ENCODE measurements around the gene ALDH1A2.

ALDH1A2 gene

DNA sequence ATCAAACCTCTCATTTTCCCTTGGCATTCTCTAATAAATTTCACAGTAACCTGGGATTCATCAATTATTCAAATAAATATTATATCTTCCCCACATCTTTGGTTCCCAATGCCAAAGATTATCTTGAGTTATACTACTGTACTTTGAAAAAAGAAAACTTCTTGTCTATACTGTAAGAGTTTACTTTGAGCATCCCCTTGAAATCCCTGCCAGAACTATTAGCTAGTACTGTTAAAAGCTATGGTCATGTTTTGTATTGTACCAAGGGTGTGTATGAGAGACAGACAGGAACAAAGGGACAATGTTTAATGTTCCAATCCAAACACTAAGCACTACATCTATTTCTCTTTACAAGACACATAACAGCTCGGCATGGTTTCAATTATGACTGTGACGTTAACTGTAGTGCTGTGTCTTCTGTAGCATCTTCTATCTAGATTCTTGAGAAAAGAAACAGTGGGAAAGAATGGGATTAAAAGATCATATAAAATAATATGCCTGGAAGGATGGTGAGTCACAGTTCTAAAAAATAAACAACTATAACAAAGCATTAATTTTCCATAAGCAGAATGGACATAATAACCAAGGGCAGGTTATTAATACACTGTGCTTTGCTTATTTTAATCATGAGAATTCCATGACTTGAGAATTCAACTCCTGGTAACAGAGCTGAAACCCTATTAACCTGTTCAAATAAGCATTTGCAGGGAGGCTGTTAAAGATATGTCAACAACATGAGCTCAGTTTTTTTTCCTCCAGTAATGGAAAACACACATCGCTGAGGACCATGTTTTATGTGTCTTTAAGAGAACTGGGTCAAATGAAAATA, 71.1 kb downstream of the ALDH1A2 start:
- no peak for DNase-seq (ENCODE audit: low read depth)

DNA sequence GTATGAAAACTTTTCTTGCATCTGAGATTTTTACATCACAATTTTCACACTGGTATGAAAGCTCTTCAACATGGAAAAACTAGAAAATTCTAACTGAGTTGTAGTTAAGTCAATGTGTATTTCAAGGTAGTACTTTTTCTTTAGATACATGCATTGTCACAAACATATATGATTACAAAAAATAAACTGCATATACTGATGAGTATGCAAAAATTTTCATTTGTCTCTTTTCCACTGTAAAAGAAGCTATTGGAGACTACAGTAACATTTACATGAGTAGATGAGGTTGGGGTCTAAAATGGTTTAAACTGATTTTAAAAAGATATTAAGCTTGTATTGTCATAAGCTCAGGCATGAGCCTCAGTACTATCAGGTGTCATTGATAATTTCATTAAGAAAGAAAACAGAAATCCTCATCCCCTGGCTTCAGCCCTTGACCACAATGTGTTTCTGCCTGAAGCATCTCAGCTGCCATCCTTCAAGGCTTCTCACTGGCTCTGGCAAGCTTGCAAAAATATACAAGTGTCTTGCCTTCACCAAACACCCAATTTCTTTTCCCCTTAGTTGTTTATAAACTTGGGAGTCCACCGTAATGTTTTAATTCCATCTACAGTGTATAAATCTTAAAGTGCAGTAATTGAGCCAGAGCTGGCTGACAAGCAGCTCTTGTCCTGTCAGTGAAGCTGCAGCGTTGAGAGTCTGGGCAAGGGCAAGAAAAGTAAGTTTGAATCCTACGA, 71.9 kb downstream of the ALDH1A2 start:
- no peak for DNase-seq (ENCODE audit: low read depth)

- no peak for DNase-seq (ENCODE audit: low read depth)
Observed at GRCh38 chr15:57992761-57993355, 72.7 kb downstream of the ALDH1A2 start.

DNA sequence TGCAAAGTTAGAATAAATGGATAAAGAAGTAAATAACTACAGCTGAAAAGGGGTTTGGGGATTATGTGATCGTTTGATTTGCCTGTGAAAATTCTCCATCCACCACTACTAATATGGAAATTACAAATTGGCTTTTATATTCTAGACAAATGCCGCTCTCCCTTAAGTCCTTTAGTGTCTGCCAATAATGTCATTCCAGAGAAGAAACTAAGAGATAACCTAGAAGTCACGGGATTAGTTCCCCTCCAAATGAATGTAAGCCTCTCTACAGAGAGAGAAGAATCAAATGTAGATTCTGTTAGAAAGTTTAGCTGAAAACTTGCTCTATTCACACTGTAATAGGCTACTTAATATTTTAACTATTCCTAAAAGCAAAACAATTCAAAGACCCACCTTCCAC, 92.0 kb downstream of the ALDH1A2 start:
- no peak for DNase-seq (ENCODE audit: low read depth)

- DNase-seq (ENCODE audit: low read depth) = no peak
Observed at GRCh38 chr15:57972864-57973263, 92.6 kb downstream of the ALDH1A2 start.

- DNase-seq (ENCODE audit: low read depth) = no peak
Observed at GRCh38 chr15:57969996-57970395, 95.5 kb downstream of the ALDH1A2 start.

DNA sequence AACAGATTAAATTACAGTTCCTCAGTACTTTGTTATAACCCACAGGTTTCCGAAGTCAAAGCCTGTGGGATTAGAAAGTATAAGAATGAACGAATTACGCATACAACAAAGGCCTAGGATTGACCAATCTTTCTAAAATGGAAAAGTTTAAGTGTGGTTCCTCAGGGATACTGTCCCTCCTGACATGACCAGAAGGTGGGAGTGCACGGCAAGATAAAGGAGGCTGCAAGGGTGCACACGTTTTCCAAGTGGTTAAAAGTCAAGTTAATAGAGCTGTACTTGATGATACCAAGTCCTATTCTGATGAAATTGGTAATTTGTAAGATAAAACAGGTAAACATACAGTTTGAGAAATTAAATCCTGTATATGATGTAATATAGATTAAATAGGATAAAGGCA, 96.2 kb downstream of the ALDH1A2 start:
- no peak for DNase-seq (ENCODE audit: low read depth)

DNA sequence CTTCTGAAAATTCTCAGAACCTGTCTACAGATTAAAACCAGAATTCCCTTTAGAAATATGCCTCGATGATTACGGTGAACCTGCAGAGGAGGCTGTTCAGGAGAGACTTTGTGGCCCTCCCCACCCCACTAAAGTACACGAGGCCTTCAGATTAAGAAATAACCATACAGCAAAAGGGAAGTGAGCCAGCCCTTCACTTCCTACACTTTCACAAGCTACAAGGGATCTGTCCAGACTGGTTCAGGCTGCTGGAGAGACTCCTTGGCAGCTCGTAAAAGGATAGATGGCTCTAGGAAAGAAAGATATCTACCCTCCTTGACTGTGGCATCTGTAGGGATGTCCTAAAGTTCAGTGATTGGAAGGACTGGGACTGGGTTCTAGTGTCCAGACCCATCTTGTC, 102.6 kb downstream of the ALDH1A2 start:
- no peak for DNase-seq (ENCODE audit: low read depth)

GRCh38 chr15:57961919-57962318, 103.6 kb downstream of the ALDH1A2 start:
- no peak for DNase-seq (ENCODE audit: low read depth)

GRCh38 chr15:57957113-57957512, 108.4 kb downstream of the ALDH1A2 start:
- no peak for DNase-seq (ENCODE audit: low read depth)

DNA sequence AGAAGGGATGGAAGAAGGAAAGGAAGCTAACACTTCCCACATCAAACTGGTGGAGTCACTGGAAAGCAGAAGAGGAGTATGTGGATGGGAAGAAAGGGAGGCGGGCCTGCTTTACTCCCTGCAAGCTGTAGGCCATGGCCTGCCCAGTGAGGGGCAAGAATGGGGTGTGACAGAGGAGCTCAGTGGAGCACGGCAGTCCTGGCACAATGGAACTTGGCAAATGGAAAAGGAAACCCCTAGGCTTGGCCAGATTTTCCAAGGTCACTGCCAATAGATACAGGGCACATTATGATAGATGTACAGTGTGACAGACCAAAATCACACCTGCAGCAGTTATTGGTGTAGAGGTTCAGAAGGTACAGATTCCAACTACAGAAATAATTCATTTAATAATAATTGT, 111.6 kb downstream of the ALDH1A2 start:
- no peak for DNase-seq (ENCODE audit: low read depth)

DNA sequence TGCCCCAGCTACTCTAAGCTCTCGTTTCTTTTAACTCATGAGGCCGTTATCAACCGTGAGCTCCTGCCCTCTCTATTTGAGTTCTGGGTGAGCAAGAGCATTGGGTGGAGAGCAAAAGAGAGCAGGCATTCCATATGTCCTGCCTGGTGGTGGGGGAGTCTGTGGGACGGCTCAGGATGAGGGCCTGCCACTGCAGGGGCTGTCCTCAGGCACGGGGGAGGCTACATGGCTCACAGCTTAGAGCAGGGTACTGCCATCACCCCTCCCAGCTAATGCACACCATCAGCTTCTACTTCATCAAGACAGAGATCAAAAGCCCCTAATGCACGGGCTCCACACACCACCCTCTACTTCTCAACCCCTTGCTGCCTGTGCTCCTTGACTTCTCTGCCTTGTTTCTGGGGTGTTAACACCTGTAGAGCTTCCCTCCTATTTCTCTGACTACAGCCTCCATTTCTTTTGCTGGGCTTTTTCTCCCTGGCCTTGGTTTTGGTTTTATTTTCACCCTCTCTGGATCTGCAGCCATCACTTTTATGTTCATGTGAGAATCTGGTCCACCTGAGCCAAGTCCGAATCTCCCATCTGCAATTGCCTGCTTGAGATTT, 114.1 kb downstream of the ALDH1A2 start:
- DNase-seq (ENCODE audit: low read depth) = no peak

DNA sequence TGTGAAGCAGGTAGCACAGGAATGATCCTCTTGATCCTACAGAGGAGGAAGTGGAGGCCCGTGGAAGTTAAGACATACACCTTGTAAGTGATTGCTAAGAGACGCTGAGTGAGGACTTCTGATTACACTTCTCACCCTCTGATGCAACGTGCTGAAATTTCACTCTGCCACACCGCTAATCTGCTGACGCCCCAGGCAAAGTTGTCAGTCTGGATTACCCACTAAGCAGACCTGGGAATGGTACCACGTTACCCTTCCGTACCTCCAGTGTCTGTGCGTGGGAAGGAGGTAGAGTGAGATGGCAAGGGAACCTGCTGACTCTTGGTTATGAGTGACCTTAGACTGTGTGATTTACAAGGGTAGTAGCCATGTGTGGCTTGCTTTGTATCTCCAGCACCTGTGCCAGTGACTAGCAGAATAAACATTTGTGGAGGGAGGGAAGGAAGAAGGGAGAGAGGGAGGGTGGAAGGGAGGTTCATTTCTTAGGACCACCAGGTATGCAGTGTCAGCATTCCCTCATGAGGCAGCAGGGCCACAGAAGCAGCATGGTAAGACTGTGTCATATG, 115.0 kb downstream of the ALDH1A2 start:
- DNase-seq (ENCODE audit: low read depth) = no peak

DNA sequence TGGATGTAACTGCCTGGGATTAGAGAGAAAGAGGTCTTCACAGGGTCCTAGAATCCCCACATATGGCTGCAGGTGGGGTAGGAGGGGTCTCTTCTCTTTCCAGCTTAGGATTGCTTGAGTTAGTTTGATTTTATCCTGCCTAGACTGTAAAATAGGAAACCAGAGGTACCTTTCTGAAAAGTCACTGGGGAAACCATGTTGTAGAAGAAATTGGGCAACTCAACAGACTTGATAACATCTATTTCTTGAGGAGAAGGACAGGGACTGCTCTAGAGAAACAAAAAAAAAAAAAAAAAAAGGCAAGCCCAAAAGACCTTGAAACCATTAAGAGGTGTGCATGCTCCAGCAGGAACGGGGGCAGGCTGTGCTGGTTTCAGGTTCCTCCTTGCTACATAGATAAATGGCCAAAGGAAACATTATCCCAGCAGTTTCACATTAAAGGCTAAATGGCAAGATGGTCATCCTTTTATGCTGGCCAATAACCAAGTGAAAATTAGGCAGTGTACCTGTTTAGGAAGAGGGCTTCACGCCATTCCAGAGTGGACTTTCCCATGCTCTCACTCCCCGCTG, 116.1 kb downstream of the ALDH1A2 start:
- DNase-seq (ENCODE audit: low read depth) = no peak

- no peak for DNase-seq (ENCODE audit: low read depth)
Observed at GRCh38 chr15:57948351-57949289, 116.9 kb downstream of the ALDH1A2 start.

GRCh38 chr15:57947781-57948180, 117.7 kb downstream of the ALDH1A2 start:
- no peak for DNase-seq (ENCODE audit: low read depth)

GRCh38 chr15:57947282-57947681, 118.2 kb downstream of the ALDH1A2 start:
- DNase-seq (ENCODE audit: low read depth) = no peak

DNA sequence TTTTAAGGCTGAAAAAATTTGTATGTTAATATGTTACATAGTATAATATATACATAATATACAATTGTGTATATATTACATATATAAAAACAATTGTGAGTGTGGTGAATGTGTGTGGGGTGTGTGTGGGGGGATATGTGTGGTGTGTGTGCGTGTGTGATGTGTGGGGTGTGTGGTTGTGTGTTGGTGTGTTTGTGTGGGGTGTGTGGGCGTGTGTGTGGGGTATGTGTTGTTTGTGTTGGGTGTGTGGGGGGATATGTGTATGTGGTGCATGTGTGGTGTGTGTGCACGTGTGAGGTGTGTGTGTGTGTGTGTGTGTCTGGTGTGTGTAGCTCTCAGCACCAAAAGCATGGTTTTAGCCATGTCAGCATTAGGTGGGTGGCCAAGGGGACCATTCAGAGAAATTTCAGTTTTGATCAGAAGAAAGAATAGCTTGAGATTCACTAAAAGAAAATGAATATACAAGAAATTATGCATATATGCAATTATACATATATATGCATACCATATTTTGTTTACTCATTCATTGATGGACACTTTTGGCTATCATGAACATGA, 118.9 kb downstream of the ALDH1A2 start:
- DNase-seq (ENCODE audit: low read depth) = no peak

- DNase-seq (ENCODE audit: low read depth) = no peak
Observed at GRCh38 chr15:57945616-57946015, 119.9 kb downstream of the ALDH1A2 start.

- no peak for DNase-seq (ENCODE audit: low read depth)
Observed at GRCh38 chr15:57943754-57944420, 121.6 kb downstream of the ALDH1A2 start.

All from activated T-cell treated with anti-CD3 and anti-CD28 coated beads for 48 hours (primary cell).